ENCODE data around the gene CCHCR1. TPM values are rescaled to one million over a fixed set of nuclear protein-coding genes. Genes with fewer than 3 reads are reported as not detected.

CCHCR1 gene
- polyA plus RNA-seq, 1 donor (not counting 4 experiments of a cell fraction or from before 2014, with no cell fraction given), result 7.5 TPM

DNA sequence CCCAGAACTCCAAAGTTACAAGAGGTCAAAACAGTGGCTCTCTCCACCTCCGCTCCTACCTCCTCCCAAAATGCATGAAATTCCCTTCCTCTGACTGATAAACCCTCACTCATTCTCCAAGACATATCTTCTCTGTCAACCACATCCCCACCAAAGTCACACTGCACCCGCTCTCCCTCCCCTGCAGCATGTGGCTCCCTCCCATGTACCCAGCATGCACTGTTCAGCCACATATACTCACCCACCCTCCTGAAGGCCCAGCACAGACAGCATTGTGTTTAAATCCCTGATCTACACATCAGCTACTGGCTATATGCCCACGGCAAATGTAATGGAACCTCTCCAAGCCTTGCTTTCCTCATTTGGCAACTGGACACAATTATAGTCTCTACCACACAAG is 18.4 kb upstream of the CCHCR1 start:
- FAIRE-seq (peak; percentile 39), DNase-seq (ENCODE audit: low read depth, low spot score) (no peak)
- Histone ChIP-seq H4K20me1 (ENCODE audit: control insufficient read depth, extremely low read depth, insufficient read depth, low read length) (no peaks in the 10 kb centered on the region), H3K9ac (ENCODE audit: control insufficient read depth, extremely low read depth, insufficient read depth, low read length) (no peak overlapping the region), H3K4me2 (ENCODE audit: control insufficient read depth, extremely low read depth, insufficient read depth, low read depth, low read length) (no peak overlapping the region), H3K79me2 (ENCODE audit: control insufficient read depth, insufficient read depth, low read length) (no peaks in the 10 kb centered on the region), H3K36me3 (ENCODE audit: control insufficient read depth in 2 of 2, extremely low read depth in 1 of 2, insufficient read depth in 2 of 2, low read length in 2 of 2) (no peaks in the 10 kb centered on the region), H3K9me1 (ENCODE audit: control insufficient read depth, extremely low read depth, insufficient read depth, low read length) (no peaks in the 10 kb centered on the region), H3K4me3 (ENCODE audit: control insufficient read depth in 2 of 3, extremely low read depth in 1 of 3, insufficient read depth in 2 of 3, low read depth in 1 of 3, low read length in 3 of 3) (no peak overlapping the region), H3K4me1 (ENCODE audit: control insufficient read depth, extremely low read depth, insufficient read depth, low read length) (peaks cover 17% of the 10 kb centered on the region), H2AFZ (ENCODE audit: control insufficient read depth, low read length) (no peak overlapping the region), H3K9me3 (ENCODE audit: control insufficient read depth, low read depth, low read length) (no peaks in the 10 kb centered on the region), H3K27ac (ENCODE audit: control insufficient read depth, insufficient read depth, low read length) (no peak overlapping the region), H3K27me3 (ENCODE audit: control insufficient read depth, extremely low read depth, insufficient read depth, low read length) (no peaks in the 10 kb centered on the region)
- TF ChIP-seq, protein P1, sequence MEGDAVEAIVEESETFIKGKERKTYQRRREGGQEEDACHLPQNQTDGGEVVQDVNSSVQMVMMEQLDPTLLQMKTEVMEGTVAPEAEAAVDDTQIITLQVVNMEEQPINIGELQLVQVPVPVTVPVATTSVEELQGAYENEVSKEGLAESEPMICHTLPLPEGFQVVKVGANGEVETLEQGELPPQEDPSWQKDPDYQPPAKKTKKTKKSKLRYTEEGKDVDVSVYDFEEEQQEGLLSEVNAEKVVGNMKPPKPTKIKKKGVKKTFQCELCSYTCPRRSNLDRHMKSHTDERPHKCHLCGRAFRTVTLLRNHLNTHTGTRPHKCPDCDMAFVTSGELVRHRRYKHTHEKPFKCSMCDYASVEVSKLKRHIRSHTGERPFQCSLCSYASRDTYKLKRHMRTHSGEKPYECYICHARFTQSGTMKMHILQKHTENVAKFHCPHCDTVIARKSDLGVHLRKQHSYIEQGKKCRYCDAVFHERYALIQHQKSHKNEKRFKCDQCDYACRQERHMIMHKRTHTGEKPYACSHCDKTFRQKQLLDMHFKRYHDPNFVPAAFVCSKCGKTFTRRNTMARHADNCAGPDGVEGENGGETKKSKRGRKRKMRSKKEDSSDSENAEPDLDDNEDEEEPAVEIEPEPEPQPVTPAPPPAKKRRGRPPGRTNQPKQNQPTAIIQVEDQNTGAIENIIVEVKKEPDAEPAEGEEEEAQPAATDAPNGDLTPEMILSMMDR (optimal IDR thresholded peaks at IDR 0.05 in 1 of 3, IDR thresholded peaks at IDR 0.05 in 1 of 3, conservative IDR thresholded peaks at IDR 0.05 in 1 of 3; ENCODE audit: extremely low read depth in 1 of 3, insufficient read depth in 2 of 3, low read length in 3 of 3), result no peak
- no peak for TF ChIP-seq EZH2 (IDR thresholded peaks at IDR 0.05; ENCODE audit: low read length)
- dilution Hi-C loops (cut with MboI; ENCODE audit: extremely low pct_ligation_motif_present, low sequenced_read_pairs), result no loop called here

DNA sequence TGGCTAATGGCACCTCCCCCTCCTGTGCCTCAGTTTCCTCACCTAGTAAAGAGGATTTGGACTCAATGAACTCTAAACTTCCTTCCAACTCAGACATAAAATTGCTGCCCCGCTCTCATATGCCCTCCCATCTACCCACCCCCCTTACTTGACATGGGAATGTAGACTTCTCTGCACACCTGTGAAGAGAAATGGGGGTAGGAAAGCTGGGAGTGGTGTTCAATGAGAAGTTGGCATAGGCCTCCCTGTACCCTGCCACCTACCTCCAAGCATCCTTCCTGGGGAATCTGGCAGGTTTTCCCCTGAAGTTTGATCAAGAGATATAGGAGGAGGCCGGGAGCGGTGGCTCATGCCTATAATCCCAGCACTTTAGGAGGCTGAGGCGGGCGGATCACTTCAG is 16.8 kb upstream of the CCHCR1 start:
- Histone ChIP-seq H3K9ac (ENCODE audit: control insufficient read depth, extremely low read depth, insufficient read depth, low read length) (no peak overlapping the region), H3K27me3 (ENCODE audit: control insufficient read depth, extremely low read depth, insufficient read depth, low read length) (no peaks in the 10 kb centered on the region), H3K9me1 (ENCODE audit: control insufficient read depth, extremely low read depth, insufficient read depth, low read length) (no peaks in the 10 kb centered on the region), H3K36me3 (ENCODE audit: control insufficient read depth in 2 of 2, extremely low read depth in 1 of 2, insufficient read depth in 2 of 2, low read length in 2 of 2) (no peaks in the 10 kb centered on the region), H3K4me2 (ENCODE audit: control insufficient read depth, extremely low read depth, insufficient read depth, low read depth, low read length) (no peak overlapping the region), H3K4me3 (ENCODE audit: control insufficient read depth in 2 of 3, extremely low read depth in 1 of 3, insufficient read depth in 2 of 3, low read depth in 1 of 3, low read length in 3 of 3) (no peak overlapping the region), H3K27ac (ENCODE audit: control insufficient read depth, insufficient read depth, low read length) (no peak overlapping the region), H3K79me2 (ENCODE audit: control insufficient read depth, insufficient read depth, low read length) (no peaks in the 10 kb centered on the region), H4K20me1 (ENCODE audit: control insufficient read depth, extremely low read depth, insufficient read depth, low read length) (no peaks in the 10 kb centered on the region), H3K4me1 (ENCODE audit: control insufficient read depth, extremely low read depth, insufficient read depth, low read length) (peaks cover 22% of the 10 kb centered on the region), H2AFZ (ENCODE audit: control insufficient read depth, low read length) (no peak overlapping the region), H3K9me3 (ENCODE audit: control insufficient read depth, low read depth, low read length) (no peaks in the 10 kb centered on the region)
- FAIRE-seq (no peak), DNase-seq (ENCODE audit: low read depth, low spot score) (no peak)
- dilution Hi-C loops (cut with MboI; ENCODE audit: extremely low pct_ligation_motif_present, low sequenced_read_pairs), result no loop called here
- TF ChIP-seq, protein P1 (optimal IDR thresholded peaks at IDR 0.05 in 1 of 3, IDR thresholded peaks at IDR 0.05 in 1 of 3, conservative IDR thresholded peaks at IDR 0.05 in 1 of 3; ENCODE audit: extremely low read depth in 1 of 3, insufficient read depth in 2 of 3, low read length in 3 of 3), result no peak
- no peak for TF ChIP-seq EZH2 (IDR thresholded peaks at IDR 0.05; ENCODE audit: low read length)

Measured in keratinocyte (primary cell).